Cardiac septum (tissue), 1 donor: ENCODE data around the gene PRR11. TPM values are rescaled to one million over a fixed set of nuclear protein-coding genes. Genes with fewer than 3 reads are reported as not detected.
A peak's percentile ranks its signal among the peaks of the same experiment; 100 is the strongest.
"Not testable (repeated sequence)": the region's sequence is repeated elsewhere in the genome, so short reads cannot be mapped to it uniquely, and the experiment has no call there.

ENCODE experiments used
- DNase-seq: peaks from one replicate; pipeline ENCODE4 v3.0.0-alpha.2; 2020; ENCODE audit warnings: low spot score
- intact Hi-C: fragments of 100-400 bp; cut with DNase I; formaldehyde crosslinking; loops from one replicate; pipeline ENCODE4 v1.14.0; 2022
- total RNA-seq: library from RNA; stranded (reverse); fragmentation: NEBNext Ultra II Directional; extraction: Animal tissue kit (Norgen Biotek cat#: 25700); gene quantifications from one replicate; pipeline ENCODE4 v1.2.1, GENCODE V29; 2021
- donor health status: DM: no; HTN: no; CAD: no.

Gene PRR11
- total RNA-seq, 1 donor from 2014 or later = 0.78 TPM

DNA sequence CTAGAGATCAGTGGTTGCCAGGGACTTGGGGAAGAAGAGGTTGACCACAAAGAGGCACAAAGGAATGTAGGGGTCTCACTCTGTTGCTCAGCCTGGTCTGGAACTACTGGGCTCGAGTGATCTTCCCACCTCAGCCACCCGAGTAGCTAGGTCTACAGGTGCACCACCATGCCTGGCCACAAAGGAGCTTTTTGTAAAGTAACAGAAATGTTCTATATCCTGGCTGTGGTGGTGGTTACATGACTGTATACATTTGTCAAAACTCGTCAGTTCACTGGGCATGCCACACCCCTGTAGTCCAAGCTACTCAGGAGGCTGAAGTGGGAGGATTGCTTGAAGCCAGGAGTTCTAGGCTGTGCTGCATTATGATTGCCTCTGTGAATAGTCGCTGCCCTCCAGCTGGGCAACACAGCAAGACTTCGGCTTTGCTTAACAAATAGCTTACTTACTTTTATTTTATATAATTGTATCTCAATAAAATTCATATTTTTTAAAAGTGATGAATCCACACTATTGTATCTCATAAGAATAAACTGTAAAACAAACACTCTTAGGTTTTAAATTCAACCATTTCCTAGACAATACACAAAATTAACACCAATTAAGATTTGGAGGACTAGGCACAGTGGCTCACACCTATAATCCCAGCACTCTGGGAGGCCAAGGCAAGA, 5.6 kb upstream of the PRR11 start:
- intact Hi-C loops = no loop called here
- DNase-seq = no peak

- no peak for DNase-seq
- intact Hi-C loops = no loop called here
Measured at GRCh38 chr17:59151006-59151405, 4.5 kb upstream of the PRR11 start.

- DNase-seq = no peak
- intact Hi-C loops = no loop called here
Measured at GRCh38 chr17:59151591-59151990, 4.0 kb upstream of the PRR11 start.

GRCh38 chr17:59152925-59153324, 2.6 kb upstream of the PRR11 start:
- intact Hi-C loops = no loop called here
- no peak for DNase-seq

GRCh38 chr17:59154292-59154720, 1.2 kb upstream of the PRR11 start:
- no peak for DNase-seq
- intact Hi-C loops = loop anchor here (2.0 kb wide), 1 partner anchor 48 kb away; the partner anchor contains the start of gene TRIM37

GRCh38 chr17:59154721-59155438, 666 bp upstream of the PRR11 start, which contains the start of gene SKA2:
TSS of gene SKA2 (minus strand) at chr17:59155186. CDS start at chr17:59155163, 23 bp downstream.
- intact Hi-C loops = loop anchor here (2.0 kb wide), 1 partner anchor 48 kb away; the partner anchor contains the start of gene TRIM37
- peak; percentile 97 for DNase-seq

DNA sequence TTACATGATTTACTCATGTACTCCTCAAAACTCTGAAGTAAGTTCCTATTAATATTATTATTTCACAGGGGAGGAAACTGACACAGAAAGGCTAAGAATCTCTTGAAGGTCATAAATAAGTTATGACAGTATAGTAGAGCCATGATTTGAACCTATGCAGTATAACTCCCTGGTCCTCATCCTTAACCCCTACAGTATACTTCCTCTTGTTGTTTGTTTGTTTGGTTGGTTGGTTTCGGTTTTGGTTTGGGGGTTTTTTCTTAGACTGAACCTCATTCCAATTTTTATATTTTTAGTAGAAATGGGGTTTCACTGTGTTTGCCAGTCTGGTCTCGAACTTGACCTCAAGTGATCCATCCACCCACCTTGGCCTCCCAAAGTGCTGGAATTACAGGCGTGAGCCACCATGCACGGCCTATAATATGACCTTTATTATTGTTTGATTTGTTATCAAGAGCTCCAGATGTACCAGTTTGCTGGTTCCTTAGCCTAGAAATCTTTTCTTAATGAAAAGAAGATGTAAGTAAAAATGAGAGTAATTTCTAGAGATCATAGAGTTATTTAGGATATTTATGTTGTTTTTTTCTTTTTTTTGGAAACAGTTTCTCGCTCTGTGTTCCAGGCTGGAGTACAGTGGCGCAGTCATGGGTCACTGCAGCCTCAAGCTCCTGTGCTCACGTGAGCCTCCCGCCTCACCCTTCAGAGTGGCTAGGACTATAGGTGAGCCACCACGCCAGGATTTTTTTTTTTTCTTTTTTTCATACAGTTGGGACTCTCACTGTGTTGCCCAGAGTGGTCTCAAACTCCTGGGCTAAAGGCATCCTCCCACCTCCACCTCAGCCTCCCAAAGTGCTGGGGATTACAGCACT, 4.8 kb downstream of the PRR11 start:
- DNase-seq = no peak
- intact Hi-C loops = no loop called here

DNA sequence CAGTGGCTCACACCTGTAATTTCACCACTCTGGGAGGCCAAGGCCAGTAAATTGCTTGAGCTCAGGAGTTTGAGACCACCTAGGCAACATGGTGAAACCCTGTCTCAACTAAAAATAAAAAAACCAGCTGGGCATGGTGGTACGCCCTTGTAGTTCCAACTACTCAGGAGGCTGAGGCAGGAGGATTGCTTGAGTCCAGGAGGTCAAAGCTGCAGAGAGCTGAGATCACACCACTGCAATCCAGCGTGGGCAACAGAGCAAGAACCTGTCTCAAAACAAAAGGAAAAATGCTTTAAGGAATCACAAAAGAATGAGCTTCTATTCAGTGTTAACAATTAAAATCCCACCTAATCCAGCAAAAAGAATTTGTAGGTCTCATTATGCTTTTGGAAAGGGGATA, 5.9 kb downstream of the PRR11 start:
- intact Hi-C loops = no loop called here
- no peak for DNase-seq

GRCh38 chr17:59165933-59166342, 10.4 kb downstream of the PRR11 start:
- DNase-seq = no peak
- intact Hi-C loops = no loop called here

GRCh38 chr17:59167571-59168001, 12.0 kb downstream of the PRR11 start:
- no peak for DNase-seq
- intact Hi-C loops = no loop called here

GRCh38 chr17:59172436-59173004, 17.0 kb downstream of the PRR11 start:
- intact Hi-C loops = no loop called here
- no peak for DNase-seq

GRCh38 chr17:59174671-59175070, 19.1 kb downstream of the PRR11 start:
- intact Hi-C loops = no loop called here
- DNase-seq = no peak

DNA sequence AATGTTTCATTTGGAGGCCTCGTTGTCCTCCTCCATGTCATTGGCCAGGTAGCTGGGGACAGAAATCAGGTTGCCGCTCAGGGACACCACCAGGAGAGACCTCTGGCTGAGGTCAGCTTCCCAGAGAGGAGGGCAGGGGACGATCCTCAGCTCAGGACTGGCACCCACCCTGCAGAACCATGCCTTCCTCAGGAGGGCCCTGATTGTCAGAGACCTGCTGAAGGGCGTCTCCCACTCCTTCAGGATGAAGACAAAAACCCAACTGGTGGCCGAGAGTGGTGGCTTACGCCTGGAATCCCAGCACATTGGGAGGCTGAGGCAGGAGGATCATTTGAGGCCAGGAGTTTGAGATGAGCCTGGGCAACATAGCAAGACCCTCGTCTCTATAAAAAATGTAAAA, 19.5 kb downstream of the PRR11 start:
- intact Hi-C loops = no loop called here

GRCh38 chr17:59178266-59178985, 22.9 kb downstream of the PRR11 start:
- no peak for DNase-seq
- intact Hi-C loops = no loop called here

More for the DNA sequence above, 19.5 kb downstream of the PRR11 start:
- no peak for DNase-seq

GRCh38 chr17:59179601-59180000, 24.1 kb downstream of the PRR11 start:
- intact Hi-C loops, DNase-seq: not testable (repeated sequence)

GRCh38 chr17:59180626-59181025, 25.1 kb downstream of the PRR11 start:
- intact Hi-C loops = no loop called here
- no peak for DNase-seq

DNA sequence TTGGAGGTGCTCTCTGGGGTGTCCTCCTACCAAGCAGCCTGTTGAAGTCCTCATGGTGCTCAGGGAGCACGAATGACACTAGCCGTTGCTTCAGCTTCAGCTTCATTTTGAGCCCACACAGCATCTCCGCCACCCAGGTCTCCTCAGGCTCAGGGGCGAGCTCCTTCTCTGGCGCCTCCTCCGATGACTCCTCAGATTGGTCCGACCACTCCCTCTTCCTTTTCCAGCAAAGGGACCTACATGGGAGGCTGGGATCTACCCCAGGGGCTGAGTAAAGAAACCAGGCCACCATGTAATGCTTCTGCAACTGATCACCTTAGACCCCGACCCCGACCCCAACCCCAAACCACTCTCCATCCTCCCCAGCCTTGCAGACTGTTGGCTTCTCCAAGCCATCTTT, 25.9 kb downstream of the PRR11 start:
- intact Hi-C loops = no loop called here
- DNase-seq = no peak

GRCh38 chr17:59185997-59186396, 30.5 kb downstream of the PRR11 start:
- intact Hi-C loops = no loop called here
- DNase-seq = no peak

DNA sequence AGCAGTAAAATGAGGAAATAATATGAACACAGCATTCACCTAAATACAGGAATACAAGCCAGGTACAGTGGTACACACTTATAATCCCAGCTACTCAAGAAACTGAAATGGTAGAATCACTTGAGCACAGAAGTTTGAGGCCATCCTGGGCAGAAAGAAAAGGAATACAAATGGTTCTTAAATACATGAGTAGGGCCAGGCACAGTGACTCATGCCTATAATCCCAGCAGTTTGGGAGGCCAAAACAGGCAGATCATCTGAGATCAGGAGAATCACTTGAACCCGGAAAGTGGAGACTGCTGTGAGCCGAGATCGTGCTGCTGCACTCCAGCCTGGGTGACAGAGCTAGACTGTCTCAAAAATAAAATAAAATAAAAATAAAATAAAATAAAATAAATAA, 31.3 kb downstream of the PRR11 start:
- no peak for DNase-seq
- intact Hi-C loops = no loop called here
